ENCODE data around the gene ILF3. TPM values are rescaled to one million over a fixed set of nuclear protein-coding genes. Genes with fewer than 3 reads are reported as not detected.
A peak's percentile ranks its signal among the peaks of the same experiment; 100 is the strongest.

The ILF3 gene
- total and polyA plus RNA-seq, 2 donors (not counting 1 experiment from before 2014, with no cell fraction given): 78.4 to 109 TPM

DNA sequence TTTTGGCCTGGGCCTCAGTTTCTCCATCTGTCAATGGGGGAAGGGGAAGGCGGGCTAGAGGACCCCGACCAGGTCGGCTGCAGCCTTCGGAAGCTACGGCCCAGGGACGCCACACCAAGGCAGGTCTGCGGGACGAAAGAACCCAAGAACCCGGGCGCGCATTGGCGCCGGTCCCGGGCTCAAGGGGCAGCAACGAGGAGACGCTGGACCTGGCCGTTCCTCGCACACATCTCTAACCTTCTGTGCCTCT is 739 bp upstream of the ILF3 start:
- Histone ChIP-seq H3K9me3 (ENCODE audit: control insufficient read depth, insufficient read depth, low read depth, low read length) (no peaks in the 10 kb centered on the region), H3K4me2 (ENCODE audit: extremely low read depth, insufficient read depth, low read length) (peak overlapping the region; percentile 95), H3K4me1 (ENCODE audit: control insufficient read depth, extremely low read depth, insufficient read depth, low read length) (peaks cover 2% of the 10 kb centered on the region), H3K4me3 (replicated peaks in 1 of 4; ENCODE audit: control extremely low read depth in 1 of 4, insufficient read depth in 1 of 4, low read depth in 3 of 4, low read length in 4 of 4) (peak overlapping the region; percentile 94 to 99 (median 96)), H3K27ac (ENCODE audit: insufficient read depth, low read length) (peak overlapping the region; percentile 99), H3K36me3 (ENCODE audit: control insufficient read depth, insufficient read depth, low read length) (peaks cover 4% of the 10 kb centered on the region), H4K20me1 (ENCODE audit: control insufficient read depth, extremely low read depth, insufficient read depth, low read length) (peaks cover 3% of the 10 kb centered on the region), H3K79me2 (ENCODE audit: control insufficient read depth, insufficient read depth, low read length) (peaks cover 46% of the 10 kb centered on the region), H2AFZ (ENCODE audit: low read length) (peak overlapping the region; percentile 73), H3K27me3 (ENCODE audit: control insufficient read depth, insufficient read depth, low read length) (no peaks in the 10 kb centered on the region), H3K9ac (ENCODE audit: insufficient read depth, low read length) (peak overlapping the region; percentile 99)
- no peak for DNase-seq (ENCODE audit: low read depth in 2 of 2)
- TF ChIP-seq, protein P1, sequence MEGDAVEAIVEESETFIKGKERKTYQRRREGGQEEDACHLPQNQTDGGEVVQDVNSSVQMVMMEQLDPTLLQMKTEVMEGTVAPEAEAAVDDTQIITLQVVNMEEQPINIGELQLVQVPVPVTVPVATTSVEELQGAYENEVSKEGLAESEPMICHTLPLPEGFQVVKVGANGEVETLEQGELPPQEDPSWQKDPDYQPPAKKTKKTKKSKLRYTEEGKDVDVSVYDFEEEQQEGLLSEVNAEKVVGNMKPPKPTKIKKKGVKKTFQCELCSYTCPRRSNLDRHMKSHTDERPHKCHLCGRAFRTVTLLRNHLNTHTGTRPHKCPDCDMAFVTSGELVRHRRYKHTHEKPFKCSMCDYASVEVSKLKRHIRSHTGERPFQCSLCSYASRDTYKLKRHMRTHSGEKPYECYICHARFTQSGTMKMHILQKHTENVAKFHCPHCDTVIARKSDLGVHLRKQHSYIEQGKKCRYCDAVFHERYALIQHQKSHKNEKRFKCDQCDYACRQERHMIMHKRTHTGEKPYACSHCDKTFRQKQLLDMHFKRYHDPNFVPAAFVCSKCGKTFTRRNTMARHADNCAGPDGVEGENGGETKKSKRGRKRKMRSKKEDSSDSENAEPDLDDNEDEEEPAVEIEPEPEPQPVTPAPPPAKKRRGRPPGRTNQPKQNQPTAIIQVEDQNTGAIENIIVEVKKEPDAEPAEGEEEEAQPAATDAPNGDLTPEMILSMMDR (conservative IDR thresholded peaks at IDR 0.05 in 1 of 2, IDR thresholded peaks at IDR 0.05 in 1 of 2; ENCODE audit: low read depth in 1 of 2, low read length in 2 of 2): no peak
- no peak for TF ChIP-seq EZH2 (IDR thresholded peaks at IDR 0.05; ENCODE audit: low read length, missing control alignments)

DNA sequence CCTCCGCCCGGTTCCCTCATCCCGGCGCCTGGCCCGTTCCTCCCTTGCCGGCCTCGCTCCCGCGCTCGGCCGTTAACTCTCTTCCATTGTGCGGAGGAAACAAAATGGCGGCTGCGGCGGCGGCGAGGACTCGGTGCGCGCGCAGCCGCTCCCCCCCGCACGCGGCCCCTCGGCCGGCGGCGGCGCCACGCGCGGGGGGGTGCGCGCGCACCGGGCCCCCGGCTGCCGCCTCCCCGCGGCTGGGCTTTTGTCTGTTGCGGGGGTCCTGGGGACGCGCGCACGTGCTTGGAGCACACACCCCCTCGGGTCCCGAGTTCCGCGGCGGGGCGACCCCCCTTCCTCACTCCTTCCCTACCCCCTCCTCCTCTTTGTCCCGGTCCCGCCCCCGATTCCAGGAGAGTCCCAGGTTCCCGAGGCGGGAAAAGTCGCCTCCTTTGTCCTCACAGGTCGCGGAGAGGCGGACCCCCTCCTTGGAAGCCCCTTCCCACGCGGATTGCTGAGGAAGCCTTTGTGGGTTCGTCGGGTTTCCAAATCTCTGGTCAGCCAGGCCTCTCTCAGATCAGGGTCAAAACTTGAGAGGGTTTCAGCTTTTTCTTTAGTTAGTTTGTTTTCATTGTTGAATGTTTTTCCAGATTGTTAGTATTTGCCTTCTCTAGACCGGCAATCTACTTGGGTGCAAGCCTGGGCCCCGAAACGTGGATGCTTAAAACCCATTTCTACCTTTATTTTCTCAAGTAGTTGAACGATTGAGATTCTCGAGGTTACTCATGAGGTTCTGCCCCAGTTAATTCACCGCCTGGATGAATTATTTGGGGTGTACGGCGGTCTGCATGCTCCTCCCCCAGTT is 687 bp downstream of the ILF3 start:
- Histone ChIP-seq H3K4me3 (replicated peaks in 1 of 4; ENCODE audit: control extremely low read depth in 1 of 4, insufficient read depth in 1 of 4, low read depth in 3 of 4, low read length in 4 of 4) (peak overlapping the region; percentile 73 to 99 (median 92)), H3K4me2 (ENCODE audit: extremely low read depth, insufficient read depth, low read length) (peak overlapping the region; percentile 99), H2AFZ (ENCODE audit: low read length) (no peak overlapping the region), H4K20me1 (ENCODE audit: control insufficient read depth, extremely low read depth, insufficient read depth, low read length) (peaks cover 3% of the 10 kb centered on the region), H3K4me1 (ENCODE audit: control insufficient read depth, extremely low read depth, insufficient read depth, low read length) (peaks cover 2% of the 10 kb centered on the region), H3K9ac (ENCODE audit: insufficient read depth, low read length) (peak overlapping the region; percentile 97), H3K9me3 (ENCODE audit: control insufficient read depth, insufficient read depth, low read depth, low read length) (no peaks in the 10 kb centered on the region), H3K27me3 (ENCODE audit: control insufficient read depth, insufficient read depth, low read length) (no peaks in the 10 kb centered on the region), H3K79me2 (ENCODE audit: control insufficient read depth, insufficient read depth, low read length) (peaks cover 59% of the 10 kb centered on the region), H3K27ac (ENCODE audit: insufficient read depth, low read length) (peak overlapping the region; percentile 99), H3K36me3 (ENCODE audit: control insufficient read depth, insufficient read depth, low read length) (peaks cover 4% of the 10 kb centered on the region)
- DNase-seq (ENCODE audit: low read depth in 2 of 2): peak in 1 of 2 donors; percentile 13
- TF ChIP-seq EZH2 (IDR thresholded peaks at IDR 0.05; ENCODE audit: low read length, missing control alignments): no peak
- TF ChIP-seq, protein P1 (conservative IDR thresholded peaks at IDR 0.05 in 1 of 2, IDR thresholded peaks at IDR 0.05 in 1 of 2; ENCODE audit: low read depth in 1 of 2, low read length in 2 of 2): no peak

DNA sequence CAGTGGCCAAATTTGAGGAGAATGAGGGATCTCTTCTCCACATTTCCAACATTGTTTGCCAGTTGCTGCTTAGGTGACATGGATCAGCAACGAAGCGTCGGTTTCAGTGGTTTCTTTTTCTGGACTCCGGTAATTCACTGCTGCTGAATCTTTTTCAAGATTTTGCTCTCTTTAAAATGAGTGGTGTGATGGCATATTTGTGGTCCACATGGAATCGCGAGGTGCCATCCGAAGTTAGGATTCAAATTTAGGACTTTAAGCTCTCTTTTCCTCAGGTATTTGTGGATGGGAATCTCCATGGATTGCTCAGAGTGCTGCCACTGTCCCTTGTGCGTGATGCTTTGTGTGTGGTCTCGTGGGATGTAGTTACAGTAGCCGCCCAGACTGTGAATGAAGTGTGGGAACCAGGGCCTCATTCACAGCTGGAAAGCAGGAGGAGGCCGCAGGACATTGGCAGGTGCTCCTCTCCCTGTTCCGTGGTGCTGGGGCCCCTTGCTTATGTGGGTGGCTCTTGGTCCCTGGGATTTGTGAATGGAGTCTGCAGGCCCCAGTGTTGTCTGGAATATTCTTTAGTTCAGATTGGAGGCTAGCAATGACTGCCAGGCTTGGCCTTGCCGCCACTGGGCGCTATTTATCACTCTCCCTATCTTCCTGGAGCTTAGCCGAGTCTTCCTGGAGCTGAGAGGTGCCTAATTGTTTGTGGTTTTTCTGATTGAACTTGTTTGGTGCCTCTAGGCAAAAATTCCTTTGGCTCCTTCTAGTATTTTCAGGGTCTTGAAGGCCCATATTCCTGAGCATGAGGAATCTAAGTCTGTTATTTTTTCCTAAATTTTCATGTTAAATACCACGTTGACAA is 1.5 kb downstream of the ILF3 start:
- peaks cover 4% of the 10 kb centered on the region for H3K36me3 ChIP-seq (ENCODE audit: control insufficient read depth, insufficient read depth, low read length)
- DNase-seq (ENCODE audit: low read depth in 2 of 2): peak in 1 of 2 donors; percentile 42

More for the DNA sequence above, 1.5 kb downstream of the ILF3 start:
- H3K79me2 ChIP-seq (ENCODE audit: control insufficient read depth, insufficient read depth, low read length): peaks cover 68% of the 10 kb centered on the region
- peak overlapping the region; percentile 80 for H3K27ac ChIP-seq (ENCODE audit: insufficient read depth, low read length)
- H3K9me3 ChIP-seq (ENCODE audit: control insufficient read depth, insufficient read depth, low read depth, low read length): no peaks in the 10 kb centered on the region
- H3K9ac ChIP-seq (ENCODE audit: insufficient read depth, low read length): peak overlapping the region; percentile 73
- no peak overlapping the region for H2AFZ ChIP-seq (ENCODE audit: low read length)
- H3K4me2 ChIP-seq (ENCODE audit: extremely low read depth, insufficient read depth, low read length): peak overlapping the region; percentile 99
- H3K4me1 ChIP-seq (ENCODE audit: control insufficient read depth, extremely low read depth, insufficient read depth, low read length): peaks cover 2% of the 10 kb centered on the region
- peaks cover 3% of the 10 kb centered on the region for H4K20me1 ChIP-seq (ENCODE audit: control insufficient read depth, extremely low read depth, insufficient read depth, low read length)
- TF ChIP-seq EZH2 (IDR thresholded peaks at IDR 0.05; ENCODE audit: low read length, missing control alignments): no peak
- TF ChIP-seq, protein P1 (conservative IDR thresholded peaks at IDR 0.05 in 1 of 2, IDR thresholded peaks at IDR 0.05 in 1 of 2; ENCODE audit: low read depth in 1 of 2, low read length in 2 of 2): peak in 1 of 2 donors; percentile 16
- H3K27me3 ChIP-seq (ENCODE audit: control insufficient read depth, insufficient read depth, low read length): no peaks in the 10 kb centered on the region
- H3K4me3 ChIP-seq (replicated peaks in 1 of 4; ENCODE audit: control extremely low read depth in 1 of 4, insufficient read depth in 1 of 4, low read depth in 3 of 4, low read length in 4 of 4): peak overlapping the region; percentile 73 to 99 (median 92)
